Hematopoietic multipotent progenitor cell treated with erythropoietin and hydrocortisone succinate and interleukin-3 and kit ligand, for 6 days (in vitro differentiated cells): ENCODE data around the gene TNFAIP2.
"Not testable (repeated sequence)": the region's sequence is repeated elsewhere in the genome, so short reads cannot be mapped to it uniquely, and the experiment has no call there.

Source experiments
- DNase-seq: peaks from one replicate; pipeline ENCODE4 v3.0.0-alpha.2; 2015

The TNFAIP2 gene

GRCh38 chr14:103156651-103157378 is 33.6 kb downstream of the TNFAIP2 start:
- DNase-seq, result no peak

- DNase-seq, result no peak
Measured at GRCh38 chr14:103157969-103158368, 34.7 kb downstream of the TNFAIP2 start.

GRCh38 chr14:103158688-103159087 is 35.4 kb downstream of the TNFAIP2 start:
- no peak for DNase-seq

GRCh38 chr14:103160321-103161053 is 37.2 kb downstream of the TNFAIP2 start:
- DNase-seq, result no peak

GRCh38 chr14:103161054-103161397 is 37.8 kb downstream of the TNFAIP2 start:
- no peak for DNase-seq

GRCh38 chr14:103163199-103163598 is 39.9 kb downstream of the TNFAIP2 start:
- DNase-seq, result no peak

GRCh38 chr14:103164006-103164405 is 40.7 kb downstream of the TNFAIP2 start:
- DNase-seq, result no peak

- no peak for DNase-seq
Measured at GRCh38 chr14:103164779-103165178, 41.5 kb downstream of the TNFAIP2 start.

GRCh38 chr14:103165323-103165722 is 42.1 kb downstream of the TNFAIP2 start:
- DNase-seq, result no peak

GRCh38 chr14:103169954-103170353 is 46.7 kb downstream of the TNFAIP2 start:
- no peak for DNase-seq

GRCh38 chr14:103171206-103171605 is 47.9 kb downstream of the TNFAIP2 start:
- not testable (repeated sequence) for DNase-seq

- DNase-seq, result no peak
Measured at GRCh38 chr14:103172921-103173320, 49.7 kb downstream of the TNFAIP2 start.

- DNase-seq, result not testable (repeated sequence)
Measured at GRCh38 chr14:103173887-103174286, 50.6 kb downstream of the TNFAIP2 start.

GRCh38 chr14:103176176-103176575 is 52.9 kb downstream of the TNFAIP2 start:
- DNase-seq, result not testable (repeated sequence)

GRCh38 chr14:103177376-103177775 is 54.1 kb downstream of the TNFAIP2 start:
- no peak for DNase-seq

- DNase-seq, result no peak
Measured at GRCh38 chr14:103178521-103178920, 55.3 kb downstream of the TNFAIP2 start.

- DNase-seq, result no peak
Measured at GRCh38 chr14:103179094-103179493, 55.8 kb downstream of the TNFAIP2 start.

GRCh38 chr14:103180331-103180730 is 57.1 kb downstream of the TNFAIP2 start:
- DNase-seq, result no peak

GRCh38 chr14:103184046-103184445 is 60.8 kb downstream of the TNFAIP2 start:
- DNase-seq, result no peak

GRCh38 chr14:103185051-103186029 is 62.1 kb downstream of the TNFAIP2 start:
- DNase-seq, result peak; percentile 72

- no peak for DNase-seq
Measured at GRCh38 chr14:103186241-103186822, 63.1 kb downstream of the TNFAIP2 start.
